Stimulated activated CD4-positive, alpha-beta T cell treated with anti-CD3 and anti-CD28 coated beads, TNF-alpha, amount 100 ng/mL, for 24 hours (primary cell): ENCODE data around the gene KCNE4.

ENCODE experiments used
- DNase-seq, 3 experiments: peaks; one replicate each; pipeline ENCODE4 v3.0.0-alpha.2; 2020; ENCODE audit warnings: low read depth in 3 of 3

Gene KCNE4, protein sequence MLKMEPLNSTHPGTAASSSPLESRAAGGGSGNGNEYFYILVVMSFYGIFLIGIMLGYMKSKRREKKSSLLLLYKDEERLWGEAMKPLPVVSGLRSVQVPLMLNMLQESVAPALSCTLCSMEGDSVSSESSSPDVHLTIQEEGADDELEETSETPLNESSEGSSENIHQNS

DNA sequence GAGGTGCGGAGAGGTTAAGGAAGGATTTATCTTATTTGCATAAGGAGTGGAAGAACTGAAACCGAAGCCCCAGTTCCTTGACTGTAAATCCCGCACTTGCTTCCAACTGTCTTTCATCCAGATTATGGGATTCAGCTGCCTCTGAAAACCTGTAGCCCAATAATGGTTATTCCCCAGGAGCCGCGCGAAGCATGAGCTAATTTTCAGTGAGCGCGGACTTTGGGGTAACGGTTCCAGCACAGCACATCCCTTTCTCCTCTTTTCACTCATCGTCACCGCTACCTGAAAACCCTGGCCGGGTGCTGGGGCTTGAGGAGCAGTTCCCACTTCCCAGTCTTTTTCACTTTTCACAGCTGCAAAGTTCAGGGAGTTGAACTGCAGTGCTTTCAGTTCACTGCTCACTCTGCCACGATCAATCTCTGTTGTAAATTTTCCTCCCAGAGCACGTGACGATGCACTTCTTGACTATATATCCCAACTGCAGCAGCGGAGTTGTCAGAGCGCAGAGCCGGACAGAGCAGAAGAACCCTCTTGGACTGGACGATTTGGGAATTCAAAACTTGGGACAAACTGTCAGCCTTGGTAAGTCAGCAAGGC lies at the start of gene KCNE4:
KCNE4 (plus strand) TSS at position 498 of the 597 bp plus-strand sequence. CDS start 641 bp downstream, outside the sequence.
- DNase-seq = no peak

DNA sequence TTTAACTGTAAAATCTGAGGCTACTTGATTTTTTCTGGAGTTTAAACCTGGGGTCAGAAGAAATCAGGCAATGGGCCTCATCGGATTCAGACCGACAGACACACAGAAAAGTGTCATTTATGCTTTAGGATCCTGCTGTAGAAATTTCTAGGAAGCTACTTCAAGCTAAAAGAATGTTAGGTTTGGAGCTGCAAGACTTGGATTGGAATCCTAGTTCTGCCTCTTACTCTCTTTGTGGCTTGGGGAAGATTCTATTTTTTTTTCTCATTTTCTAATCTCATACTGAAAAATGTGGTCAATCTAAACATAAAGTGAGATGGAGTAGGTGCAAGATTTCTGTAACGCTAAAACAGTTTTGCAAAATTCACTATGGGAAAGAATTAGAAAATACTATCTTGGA lies 48.8 kb upstream of the KCNE4 start:
- DNase-seq = no peak

DNA sequence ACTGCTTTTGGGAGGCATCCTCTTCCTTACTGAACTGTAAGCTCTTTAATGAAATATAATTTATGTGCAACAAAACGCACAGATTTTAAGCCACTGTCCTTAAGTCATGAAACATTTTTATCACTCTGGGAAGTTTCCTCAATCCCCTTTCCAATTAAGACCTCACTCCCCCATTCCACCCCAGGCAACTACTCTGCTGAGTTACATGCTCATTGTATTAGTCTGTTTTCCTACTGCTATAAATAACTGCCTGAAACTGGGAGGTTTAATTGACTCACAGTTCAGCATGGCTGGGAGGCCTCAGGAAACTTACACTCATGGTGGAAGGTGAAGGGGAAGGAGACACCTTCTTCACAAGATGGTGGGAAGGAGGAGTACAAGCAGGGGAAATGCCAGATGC lies 46.5 kb upstream of the KCNE4 start:
- DNase-seq = no peak

DNA sequence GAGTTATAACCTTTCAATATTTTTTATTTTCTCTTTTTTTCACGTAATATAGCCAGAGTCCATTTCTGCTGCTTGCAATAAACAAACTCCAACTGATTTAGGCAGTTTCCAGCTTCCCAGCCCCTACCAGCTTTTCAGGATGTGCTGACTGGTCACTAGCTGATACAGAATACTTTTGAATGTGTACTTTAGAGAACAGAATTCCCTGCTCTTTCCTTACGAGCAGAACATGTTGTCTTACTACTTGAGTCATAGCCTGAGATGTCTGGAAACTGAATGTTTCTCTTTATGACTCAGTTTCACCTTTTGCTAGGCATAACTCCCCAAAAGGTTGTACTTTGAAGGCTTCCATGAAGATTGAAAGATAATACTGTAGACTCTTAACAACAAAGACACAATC lies 44.5 kb upstream of the KCNE4 start:
- DNase-seq = no peak

DNA sequence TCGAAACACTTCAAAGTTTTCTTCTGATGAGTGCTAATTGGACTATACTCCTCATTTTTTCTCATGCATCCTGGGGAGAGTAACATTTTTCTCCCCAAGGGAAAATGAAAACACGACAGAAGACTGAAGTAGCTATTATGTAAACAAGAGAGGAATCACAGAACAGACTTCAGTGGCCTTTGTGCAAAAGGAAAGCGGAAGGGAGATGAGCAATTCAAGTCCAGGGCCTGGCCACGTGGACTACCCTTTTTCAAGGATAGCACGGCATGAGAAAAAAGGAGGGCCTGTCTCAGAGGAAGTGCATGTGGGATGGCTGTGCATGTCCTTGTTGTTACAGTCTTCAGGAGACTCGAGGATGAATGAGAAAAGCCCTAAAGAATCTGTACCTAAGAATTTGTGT lies 43.8 kb upstream of the KCNE4 start:
- no peak for DNase-seq

DNA sequence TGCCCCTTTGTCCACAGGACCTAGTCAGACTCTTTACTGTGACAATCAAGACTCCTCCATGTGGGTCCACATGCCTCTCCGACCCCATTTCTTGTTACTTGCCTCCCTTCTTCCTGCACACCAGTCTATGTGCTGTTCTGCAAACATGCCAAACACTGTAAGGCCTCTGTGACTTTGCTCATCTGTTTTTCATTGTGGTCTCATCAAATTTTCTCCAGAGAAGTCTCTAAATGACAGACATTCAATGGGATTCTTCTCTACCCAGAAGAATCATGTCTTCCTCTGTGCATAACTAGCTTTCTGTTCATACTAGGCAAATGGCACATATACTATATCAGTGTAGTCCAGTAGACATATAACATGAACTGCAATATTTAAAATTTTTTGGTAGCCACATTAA lies 43.0 kb upstream of the KCNE4 start:
- DNase-seq = no peak

DNA sequence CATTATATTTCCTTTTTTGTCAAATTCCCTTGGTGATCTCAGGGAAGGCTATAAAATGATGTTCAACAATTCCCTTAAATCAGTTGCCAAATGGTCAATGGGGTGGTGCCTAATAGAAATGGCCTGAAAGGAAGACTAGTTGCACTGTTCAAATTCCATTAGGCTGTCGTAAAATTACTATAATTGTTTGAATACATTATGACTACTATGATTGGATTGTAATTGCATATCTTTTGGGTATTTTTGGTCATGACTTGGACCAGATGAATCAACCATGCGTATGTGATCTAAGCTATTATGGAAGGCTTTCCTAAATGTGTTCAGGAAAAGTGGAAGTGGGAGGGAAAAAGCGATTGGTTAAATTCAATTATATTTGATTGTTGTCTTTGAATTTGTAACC lies 41.3 kb upstream of the KCNE4 start:
- no peak for DNase-seq

DNA sequence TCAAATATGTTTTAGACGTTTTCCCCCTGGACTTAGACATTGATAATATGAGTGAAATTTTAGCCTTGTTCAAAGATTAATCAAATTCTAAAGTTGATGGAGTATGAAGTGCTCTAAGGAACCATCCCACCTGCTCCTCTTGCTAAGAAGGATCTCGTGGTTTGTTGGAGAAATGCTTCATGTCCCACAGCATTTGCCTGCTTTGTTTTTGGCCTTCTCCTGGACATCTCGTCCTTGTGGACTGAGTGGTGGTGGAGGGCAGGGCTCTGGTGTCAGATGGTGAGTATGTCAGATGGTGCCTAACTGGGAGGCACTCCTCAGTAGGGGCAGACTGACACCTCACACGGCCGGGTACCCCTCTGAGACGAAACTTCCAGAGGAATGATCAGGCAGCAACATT lies 39.7 kb upstream of the KCNE4 start:
- DNase-seq = no peak

DNA sequence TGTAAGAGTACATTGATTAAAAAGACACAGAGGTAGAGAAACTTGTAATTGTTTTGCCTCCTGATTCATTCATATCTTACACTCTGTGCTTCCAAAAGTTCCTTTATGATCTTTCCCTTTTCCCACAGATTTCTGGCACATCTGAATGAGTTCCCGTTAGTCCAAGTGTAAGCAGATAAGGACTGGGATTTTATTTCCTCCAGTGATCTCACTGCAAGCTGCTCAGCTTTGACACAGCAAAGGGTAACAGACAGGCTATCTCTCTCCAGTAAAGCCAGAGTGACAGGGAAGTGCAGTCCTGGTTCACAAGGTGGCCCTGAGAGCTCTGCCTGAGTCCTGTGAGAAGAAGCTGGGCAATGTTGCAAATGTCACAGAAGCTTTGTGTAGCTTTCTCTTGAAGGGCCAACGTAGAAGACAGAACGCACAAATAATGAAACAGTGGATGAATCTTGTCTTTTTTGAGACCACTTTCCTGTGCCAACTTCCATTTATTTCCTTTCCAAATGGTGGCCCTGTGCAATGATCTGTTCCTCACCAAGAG lies 32.5 kb upstream of the KCNE4 start:
- DNase-seq = no peak

DNA sequence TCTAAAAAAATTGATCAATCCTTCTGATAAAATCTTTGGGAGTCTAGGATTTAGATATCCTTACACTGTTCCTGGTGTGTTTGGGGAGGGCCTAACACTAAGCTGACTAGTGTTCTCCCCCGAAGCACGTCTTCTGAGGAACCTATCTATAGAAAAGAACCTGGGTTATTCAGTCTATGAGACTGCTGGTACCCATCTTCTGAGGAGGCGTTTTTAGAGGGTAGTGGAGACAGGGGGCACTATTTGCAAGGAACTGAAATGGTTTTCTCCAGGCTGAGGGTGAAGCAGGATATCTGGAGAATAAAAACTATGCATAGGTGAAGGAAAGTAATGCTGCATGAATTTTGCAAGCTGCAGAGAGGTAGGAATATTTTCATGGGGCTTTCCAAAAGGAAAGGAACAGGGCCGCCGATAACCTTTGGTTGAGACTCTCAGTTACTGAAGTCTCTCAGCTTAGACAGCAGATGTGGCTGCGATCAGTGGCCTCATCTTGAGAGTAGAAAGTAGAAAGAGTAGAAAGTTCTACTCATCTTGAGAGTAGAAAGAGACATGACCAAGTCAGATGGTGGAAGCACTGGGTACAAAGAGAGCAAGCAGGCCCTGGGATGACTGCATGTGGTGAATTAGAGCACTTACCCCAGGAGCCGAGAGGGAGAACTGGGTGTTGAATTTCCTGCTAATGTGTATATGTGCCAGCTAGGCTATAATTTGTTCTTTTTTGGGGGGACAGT lies 31.8 kb upstream of the KCNE4 start:
- DNase-seq = no peak

DNA sequence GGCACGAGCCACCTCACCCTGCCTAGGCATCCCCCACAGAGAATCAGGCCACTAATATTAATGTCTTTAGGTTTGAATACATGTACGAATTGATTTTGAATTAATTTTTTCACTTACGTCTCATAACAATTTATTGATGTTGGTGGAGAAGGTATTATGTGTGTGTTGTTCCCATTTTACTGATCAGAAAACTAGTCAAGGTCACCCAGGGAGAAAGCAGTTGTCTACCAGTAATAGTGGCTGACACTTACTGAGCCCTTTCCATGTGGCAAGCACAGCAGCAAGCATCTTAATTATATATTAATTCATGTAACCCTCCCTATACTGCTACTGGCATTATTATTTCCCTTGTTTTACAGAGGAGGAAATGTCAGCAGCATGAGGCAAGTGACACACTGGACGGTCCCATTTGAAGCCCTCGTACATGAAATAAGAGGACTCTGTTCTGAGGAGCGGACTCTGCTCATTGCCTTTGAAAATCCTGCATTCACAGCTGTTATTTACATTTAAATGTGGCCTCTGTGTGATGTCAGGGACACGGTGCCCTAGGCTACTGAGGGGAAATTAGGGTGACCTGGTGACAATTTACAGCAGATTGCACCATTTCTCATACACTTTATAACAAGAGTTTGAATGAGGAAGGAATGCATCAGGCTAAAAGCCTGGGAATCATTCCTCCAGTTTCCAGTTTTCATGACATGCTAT lies 30.9 kb upstream of the KCNE4 start:
- no peak for DNase-seq

DNA sequence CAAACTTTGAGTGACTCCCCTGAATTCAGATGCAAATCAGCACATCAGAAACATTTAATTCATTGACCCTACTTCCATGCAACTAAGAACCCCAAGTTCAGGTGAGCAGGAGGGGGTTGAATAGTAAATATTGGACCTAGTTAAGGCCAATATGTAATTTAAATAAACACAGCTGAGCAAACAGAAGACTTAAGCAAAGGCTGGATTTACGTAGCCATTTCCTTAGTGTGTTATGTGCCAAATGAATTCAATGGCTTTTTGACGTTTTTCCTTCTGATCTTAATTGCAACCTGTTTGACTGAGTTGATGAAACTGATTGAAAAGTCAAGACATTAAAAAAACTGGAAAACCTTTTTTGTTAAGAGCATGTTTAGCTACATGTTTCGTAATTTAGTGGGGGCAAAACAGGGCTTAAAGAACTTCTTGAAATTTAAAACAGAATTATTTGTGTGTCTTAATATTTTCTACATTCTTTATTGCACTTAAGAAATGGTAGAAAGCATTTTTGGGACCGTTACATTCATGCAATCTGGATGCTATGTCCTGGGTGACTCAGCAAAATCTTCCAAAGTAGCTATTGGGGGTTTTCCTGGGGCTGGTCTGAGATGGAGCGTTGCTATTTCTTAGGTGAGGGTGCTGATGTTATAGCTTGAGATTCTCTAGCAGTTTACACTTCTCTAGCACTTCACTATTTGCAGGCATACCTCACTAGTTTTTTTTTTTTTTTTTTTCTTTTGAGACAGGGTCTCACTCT lies 25.5 kb upstream of the KCNE4 start:
- DNase-seq = no peak

DNA sequence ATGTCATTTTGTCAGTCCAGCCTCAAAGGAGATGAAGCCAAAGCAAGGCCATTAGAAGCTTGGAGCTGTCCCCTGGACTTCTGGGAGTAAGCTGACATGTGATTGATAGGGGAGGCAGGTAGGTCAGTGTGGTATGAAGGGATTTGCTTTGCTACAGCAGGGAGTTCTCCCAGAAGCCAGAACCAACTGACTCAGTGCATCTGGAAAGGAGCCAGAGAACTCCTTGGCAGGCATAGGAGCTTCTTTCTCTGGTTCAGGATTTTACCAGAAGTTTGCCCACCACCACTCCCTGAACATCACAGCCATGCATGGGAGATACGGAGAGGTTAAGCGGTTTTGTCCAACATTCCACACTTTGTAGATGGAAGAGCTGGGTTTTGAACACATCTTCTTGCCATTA lies 24.5 kb upstream of the KCNE4 start:
- no peak for DNase-seq

DNA sequence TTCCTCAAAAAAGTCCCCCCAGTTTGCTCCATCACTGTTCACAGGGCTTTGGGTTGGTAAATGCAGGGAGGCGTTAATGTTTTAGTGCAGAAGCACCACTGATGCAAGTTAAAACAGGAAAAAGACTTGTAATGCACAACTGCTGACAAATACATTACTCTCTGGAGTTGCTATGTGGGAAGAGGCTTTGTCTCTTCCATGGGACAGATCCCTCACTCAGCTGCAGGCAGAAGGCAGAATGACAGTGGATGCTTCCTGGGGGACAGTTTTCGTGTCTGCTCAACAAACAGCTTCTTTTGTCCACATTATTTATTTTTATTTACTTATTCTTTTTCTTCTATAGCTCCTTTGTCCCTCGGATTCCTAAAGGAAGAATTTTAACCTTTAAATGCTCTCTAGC lies 22.7 kb upstream of the KCNE4 start:
- DNase-seq = no peak

DNA sequence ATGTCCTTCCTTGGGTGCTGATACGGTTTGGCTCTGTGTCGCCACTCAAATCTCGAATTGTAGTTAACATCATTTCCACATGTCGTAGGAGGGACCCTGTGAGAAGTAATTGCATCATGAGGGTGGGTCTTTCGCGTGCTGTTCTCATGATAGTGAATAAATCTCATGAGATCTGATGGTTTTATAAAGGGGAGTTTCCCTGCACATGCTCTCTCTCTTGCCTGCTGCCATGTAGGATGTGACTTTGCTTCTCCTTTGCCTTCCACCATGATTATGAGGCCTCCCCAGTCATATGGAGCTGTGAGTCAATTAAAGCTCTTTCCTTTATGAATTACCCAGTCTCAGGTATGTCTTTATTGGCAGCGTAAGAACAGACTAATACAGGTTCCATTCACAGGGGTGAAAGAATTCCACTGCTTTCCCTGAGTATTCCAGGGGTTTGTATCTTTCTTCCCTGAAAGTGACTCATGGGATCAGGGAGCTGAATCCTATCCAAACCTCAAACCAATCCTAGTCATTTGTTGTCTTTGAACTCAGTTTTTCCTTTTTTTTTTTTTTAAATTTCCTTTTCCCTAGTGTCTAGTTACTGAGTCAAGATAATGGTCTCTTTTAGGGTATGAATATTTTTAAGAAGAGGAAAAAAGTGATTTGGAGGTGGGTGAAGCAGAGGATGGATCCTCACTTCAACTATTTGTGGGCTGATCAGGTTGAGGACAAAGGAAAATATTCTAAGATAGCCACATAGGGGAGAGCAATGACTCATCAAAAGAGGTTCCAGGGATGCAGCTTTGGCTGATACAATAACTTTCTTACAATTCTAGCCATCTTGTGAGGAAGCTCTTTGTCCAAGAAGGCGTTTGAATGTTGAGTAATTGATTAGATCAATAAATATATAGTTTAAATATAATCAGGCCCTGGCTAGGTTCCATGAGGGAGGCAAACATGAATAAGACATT lies 19.5 kb upstream of the KCNE4 start:
- no peak for DNase-seq

DNA sequence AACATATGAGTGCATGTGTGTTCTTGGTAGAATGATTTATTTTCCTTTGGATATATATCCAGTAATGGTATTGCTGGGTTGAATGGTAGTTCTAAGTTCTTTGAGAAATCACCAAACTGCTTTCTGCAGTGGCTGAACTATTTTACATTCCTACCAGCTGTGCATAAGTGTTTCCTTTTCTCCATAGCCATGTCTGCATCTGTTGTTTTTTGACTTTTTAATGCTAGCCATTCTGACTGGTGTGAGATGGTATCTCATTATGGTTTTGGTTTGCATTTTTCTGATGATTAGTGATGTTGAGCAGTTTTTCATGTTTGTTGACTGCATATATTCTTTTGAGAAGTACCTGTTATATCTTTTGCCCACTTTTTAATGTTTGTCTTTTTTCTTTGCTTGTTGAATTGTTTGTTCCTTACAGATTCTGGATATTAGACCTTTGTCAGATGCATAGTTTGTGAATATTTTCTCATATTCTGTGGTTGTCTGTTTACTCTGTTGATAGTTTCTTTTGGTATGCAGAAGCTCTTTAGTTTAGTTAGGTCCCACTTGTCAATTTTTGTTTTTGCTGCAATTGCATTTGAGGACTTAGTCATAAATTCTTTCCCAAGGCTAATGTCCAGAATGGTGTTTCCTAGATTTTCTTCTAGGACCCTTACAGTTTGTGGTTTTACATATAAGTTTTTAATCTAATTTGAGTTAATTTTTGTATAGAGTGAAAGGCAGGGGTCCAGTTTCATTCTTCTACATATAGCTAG lies 17.6 kb upstream of the KCNE4 start:
- no peak for DNase-seq

DNA sequence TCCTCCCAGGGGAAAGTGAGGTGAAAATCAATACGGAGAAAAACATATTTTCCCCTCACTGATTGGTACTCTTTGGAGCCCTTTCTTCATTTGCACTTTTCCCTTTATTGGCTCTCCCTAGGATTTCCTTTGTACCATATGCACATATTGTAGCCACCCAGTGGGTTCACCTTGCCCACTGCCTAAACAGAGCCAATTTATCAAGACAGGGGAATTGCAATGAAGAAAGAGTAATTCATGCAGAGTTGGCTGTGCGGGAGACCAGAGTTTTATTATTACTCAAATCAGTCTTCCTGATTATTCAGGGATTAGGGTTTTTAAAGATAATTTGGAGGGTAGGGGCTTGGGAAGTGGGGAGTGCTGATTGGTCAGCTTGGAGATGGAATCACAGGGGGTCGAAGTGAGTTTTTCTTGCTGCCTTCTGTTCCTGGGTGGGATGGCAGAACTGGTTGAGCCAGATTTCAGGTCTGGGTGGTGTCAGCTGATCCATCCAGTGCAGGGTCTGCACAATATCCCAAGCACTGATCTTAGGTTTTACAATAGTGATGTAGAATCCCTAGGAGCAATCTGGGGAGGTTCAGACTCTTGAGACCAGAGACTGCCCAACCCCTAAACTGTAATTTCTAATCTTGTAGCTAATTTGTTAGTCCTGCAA lies 15.1 kb upstream of the KCNE4 start:
- no peak for DNase-seq

DNA sequence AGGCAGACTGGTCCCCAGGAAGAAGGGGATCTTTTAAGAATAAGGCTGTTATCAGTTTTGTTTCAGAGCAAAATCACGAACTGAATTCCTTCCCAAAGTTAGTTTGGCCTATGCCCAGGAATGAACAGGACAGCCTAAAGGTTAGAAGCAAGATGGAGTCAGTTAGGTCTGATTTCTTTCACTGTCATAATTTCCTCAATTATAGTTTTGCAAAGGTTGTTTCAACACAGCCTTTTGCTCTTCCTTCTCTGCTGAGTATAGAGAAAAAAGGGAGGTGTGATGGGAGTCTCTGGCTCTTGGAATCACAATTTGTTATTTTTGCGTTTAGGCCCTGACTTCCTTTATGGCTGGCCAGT lies 14.6 kb upstream of the KCNE4 start:
- DNase-seq = no peak

DNA sequence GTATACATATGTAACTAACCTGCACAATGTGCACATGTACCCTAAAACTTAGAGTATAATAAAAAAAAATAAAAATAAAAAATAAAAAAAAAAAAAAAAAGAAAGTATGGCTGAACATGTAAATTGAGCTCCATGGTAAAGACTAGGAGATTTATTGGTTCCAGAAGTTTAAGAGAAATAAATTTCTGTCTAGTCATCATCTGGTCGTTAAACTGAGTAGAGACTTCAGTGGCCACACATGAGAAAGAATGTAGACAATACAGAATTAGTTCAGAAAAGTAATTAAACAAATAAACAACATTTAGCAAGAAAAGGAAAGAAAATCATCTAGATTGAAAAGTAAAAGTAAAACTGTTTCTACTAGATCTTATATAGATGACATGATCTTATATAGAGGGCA lies 12.4 kb upstream of the KCNE4 start:
- no peak for DNase-seq
